HG03066 (cell line): ENCODE results near the gene ERG.

Source experiments
- ATAC-seq: cut with Tn5 transposase; IDR thresholded peaks from one replicate; pipeline ENCODE4 v1.9.1; 2021; ENCODE audit warnings: low read depth; ENCODE audit not compliant: unreplicated experiment

ERG gene

DNA sequence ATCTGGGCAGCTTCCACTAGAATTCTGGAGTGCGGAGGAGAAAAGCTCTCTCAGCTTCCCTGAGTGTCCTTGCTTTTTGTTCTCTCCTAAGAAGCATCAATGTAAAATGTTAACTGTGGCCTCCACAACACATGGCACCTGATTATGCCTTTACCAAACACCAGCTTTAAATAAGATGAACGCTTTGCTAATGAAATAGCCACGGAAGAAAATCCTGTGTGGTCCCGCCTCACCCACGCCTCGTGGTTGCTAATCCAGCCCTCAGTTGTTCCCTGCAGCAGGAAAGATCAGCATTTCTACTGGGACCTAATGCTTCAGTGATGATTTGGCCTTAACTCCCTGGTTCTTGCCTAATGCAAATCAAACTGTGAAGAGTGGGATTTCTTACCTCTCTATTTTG, 1.8 kb upstream of the ERG start:
- no peak for ATAC-seq

- ATAC-seq, result no peak
These were observed 1.0 kb upstream of the ERG start for GRCh38 chr21:38499296-38499695.

DNA sequence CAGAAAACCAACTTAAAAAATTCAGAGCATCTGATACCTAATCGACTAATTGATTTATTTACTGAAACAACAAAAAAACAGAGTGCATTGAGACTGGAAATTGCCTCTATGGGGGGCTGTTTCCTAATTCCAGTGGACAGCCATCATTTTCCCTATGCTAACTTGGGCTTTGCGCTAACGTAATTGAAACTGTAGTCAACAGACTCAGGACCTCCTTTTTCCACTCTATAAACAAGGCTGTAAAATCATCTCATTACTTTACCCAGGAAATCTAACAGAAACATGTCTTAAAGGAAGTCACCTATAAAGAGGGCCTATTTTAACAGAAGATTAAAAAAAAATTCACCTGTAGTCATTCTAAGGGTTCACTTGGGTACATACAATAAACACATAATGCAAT, 2.1 kb downstream of the ERG start:
- no peak for ATAC-seq

- no peak for ATAC-seq
These were observed 2.6 kb downstream of the ERG start for GRCh38 chr21:38495696-38496095.

DNA sequence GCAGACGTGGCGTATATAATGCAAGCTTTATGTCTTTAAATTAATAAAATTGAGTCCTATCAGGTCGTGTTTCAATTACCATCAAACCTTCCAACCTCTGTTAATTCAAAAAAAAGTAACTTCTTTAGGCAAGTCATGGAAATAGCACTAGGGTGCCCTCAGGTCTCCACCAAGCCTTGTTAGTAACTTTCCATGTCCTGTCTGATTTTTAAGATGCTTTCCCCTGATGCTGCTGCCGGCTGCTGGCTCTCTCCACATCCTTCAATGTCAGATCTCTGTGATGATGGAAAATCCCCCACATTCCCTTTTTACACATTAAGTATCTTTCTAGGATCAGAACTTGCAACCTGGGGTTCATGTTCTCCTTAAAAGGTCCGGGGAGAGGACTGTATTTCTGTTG, 3.0 kb downstream of the ERG start:
- no peak for ATAC-seq

- no peak for ATAC-seq
These were observed 3.6 kb downstream of the ERG start for GRCh38 chr21:38494703-38495102.

DNA sequence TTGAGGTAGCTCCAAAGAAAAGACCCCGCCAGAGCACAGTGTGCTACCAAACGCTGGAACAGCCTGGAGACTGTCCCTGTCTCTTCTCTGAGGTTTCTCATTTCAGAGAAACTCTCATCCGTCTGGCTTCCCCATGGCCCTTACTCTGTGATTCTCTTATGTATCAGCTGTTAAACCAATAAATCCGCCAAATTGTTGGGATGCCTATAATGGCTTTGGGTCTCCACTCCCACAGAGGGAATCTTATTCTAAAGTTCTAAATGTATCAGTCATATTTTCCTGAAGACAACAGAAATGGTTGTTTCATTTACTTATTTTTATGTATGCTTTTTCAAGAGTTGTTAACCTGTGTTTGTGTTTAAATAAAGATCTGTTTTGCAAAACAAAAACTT, 4.0 kb downstream of the ERG start:
- ATAC-seq, result no peak

DNA sequence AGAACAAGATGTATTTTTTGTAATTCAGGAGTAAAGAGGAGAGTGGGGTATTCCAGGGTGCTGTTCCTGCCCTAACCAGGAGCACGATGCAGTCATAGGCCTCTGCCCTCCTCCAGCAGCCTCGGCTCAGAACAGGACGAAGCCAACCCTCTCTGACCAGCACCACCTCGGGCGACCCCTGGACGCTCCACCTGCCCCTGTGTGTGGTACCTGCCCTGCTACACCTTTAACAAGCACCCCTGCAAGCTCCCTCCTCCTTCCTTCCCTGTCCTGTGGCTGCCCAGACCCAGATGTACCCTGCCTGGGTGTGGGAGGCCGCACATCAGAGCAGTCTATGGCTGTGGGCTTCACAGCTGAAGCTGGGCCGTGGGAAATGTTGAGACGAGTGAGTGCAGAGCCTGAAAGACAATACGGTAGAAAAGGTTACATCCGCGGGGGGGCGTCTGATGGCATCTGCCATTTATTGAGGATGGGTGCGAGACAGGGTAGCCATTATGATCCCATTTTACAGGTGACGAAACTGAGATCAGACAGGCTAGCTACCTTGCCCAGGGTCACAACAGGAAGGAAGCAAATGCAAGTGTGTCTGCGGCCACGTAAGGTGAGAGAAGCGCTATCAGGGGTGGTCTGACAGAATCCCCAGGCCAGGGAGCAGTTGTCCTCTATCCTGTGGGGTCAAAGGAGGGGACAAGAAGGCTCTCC, 4.6 kb downstream of the ERG start:
- no peak for ATAC-seq

DNA sequence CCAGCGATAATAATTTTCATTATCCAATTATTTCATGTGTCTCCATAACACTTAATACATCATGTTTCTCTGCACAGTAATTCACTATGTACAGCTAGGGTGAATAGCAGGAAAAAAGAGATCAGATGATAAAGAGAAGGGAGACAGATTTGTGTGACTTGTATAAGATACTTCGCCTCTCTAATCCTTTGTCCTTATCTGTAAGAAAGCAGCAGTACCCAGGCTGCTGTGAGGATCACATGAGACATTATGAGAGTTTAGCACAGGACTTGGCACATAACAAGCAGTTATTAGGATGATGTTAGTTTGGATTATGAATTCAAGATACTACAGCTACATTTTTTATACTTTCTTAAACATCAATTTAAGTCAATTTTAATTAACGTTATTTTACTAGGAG, 6.3 kb downstream of the ERG start:
- no peak for ATAC-seq

DNA sequence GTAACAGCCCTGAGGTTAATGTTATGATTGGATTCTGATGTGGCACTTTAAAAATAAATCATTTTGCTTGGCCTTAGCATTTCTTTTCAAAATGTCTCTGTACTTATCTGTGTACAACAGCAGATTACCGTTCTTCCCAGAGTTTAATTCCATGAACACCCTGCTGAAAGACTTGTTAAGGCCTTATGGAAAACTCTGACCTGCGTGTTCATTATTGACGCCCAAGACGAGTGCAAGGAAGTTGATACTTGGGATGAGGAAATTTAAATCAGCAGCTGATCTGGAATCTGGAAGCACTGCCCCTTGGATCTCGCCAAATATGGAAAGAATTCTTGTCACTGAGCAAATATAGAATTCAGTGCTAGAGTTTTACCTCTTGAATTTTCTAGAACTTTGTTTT, 6.7 kb downstream of the ERG start:
- ATAC-seq, result no peak

- ATAC-seq, result no peak
These were observed 7.8 kb downstream of the ERG start for GRCh38 chr21:38490411-38491020.

- ATAC-seq, result no peak
These were observed 8.5 kb downstream of the ERG start for GRCh38 chr21:38489729-38490128.

GRCh38 chr21:38489271-38489652, 9.0 kb downstream of the ERG start:
- no peak for ATAC-seq

DNA sequence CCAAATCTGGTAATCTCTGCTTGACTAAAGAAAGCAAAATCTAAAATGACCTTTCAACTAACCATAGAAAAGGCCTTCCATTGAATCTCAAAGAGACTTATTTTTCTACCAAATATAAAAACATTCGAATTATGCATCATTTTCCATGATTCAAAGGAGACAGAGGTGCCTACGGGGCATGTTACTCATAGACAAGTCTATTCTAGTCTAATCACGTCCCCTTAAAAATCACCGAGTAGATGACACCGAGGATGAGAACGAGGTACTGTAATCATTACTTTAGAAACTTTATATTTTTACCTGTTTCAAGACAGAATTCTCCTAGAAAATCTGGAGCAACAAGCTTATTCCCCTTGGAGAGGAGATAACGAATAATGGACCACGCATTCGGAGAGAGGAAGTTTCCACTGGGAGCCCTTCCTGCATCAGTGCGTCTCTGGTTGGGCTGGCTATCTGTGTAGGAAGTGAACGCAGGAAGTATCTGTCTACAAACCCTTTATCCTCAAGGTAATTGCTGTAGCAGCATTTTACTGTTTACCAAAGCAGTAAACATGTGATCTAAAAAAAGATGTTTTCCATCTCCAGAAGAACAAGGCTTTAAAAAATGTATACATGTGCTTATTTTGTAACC, 9.5 kb downstream of the ERG start:
- no peak for ATAC-seq

DNA sequence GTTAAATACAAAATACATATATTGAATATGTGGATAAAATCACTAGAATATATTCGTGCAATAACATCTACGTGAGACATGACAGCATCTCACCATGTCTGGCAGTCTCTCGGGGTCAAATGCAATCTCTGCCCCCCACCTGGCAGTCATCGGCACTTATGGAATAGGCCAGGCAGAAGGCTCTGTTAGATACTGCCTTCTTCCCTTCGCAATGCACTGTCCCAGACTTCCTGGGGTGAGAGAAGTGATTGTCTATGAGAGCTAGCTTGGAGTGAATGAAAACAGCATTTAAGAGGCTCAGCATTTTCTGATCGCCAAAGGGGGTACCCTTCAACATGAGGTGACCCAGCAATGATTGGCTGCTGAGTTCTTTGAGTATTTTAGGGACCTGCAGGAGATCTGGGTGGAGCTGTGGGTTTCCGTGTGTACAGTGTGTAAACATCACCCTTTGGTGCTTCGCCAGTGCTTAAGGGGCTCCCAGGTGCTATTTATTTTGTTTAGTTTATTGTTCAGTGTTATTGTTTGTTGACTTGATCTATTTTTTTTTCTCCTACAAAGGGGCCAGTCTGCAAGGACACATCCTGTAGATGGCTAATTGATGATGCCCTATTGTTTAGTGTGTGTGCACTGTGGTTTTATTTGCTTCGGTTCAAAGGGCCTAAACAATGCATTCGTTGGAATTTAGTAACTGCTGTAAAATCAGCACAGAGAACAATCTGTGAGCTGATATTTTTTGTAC, 10.2 kb downstream of the ERG start:
- ATAC-seq, result no peak

- no peak for ATAC-seq
These were observed 11.6 kb downstream of the ERG start for GRCh38 chr21:38486706-38487105.

DNA sequence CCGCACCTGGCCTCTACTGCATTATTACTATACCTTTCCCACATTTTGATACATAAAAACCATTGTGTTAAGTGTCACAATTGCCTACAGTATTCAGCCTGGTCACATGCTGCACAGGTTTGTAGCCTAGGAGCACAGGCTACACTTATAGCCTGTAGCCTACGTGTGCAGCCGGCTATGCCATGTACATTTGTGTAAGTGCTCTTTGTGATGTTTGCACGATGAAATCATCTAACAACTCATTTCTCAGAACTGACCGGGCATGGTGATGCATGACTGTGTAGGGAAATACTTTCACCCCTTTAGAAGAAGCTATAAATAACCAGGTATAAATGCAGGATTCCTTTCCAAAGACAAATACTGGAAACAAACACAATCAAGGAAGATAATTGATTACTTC, 12.1 kb downstream of the ERG start:
- ATAC-seq, result no peak

GRCh38 chr21:38479641-38480525, 18.4 kb downstream of the ERG start:
- no peak for ATAC-seq

- ATAC-seq, result no peak
These were observed 19.5 kb downstream of the ERG start for GRCh38 chr21:38478782-38479181.

DNA sequence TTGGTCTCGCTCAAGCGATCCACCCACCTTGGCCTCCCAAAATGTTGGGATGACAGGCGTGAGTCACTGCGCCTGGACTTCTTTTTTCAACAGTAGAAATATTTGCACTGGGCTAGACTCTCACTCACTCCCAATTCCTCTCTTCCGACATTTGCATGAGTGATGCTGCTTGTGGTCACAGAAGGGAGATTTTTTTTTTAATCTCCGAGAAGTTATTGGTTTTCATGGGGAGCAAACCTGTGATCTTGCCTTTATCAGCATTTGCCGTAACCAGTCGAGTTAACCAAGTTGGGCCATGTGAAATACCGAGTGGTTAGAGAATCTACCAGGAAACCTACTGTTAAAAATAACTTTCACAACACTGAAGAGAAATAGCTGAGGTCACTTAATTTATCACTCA, 21.1 kb downstream of the ERG start:
- ATAC-seq, result no peak

DNA sequence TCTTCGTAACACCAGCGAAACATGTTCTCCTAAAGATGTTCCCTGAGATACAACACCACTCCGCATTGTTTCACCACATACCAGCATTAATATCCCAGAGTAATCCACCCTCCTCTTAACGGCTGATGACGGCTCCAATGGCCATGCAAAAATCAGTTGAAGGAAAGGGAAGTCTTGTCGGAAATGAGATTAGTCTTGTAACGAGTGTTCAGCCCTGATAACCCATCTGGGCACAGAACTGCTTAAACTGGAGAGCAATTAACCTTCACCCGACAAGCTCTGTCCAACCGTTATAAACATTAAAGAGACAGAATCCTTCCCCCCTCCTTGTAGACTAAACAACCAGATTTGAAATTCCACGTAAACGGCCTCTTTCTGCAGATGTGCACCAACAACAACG, 21.9 kb downstream of the ERG start:
- no peak for ATAC-seq
